Right renal cortex interstitium (tissue), 3 donors: ENCODE measurements around the gene GDNF. TPM values are rescaled to one million over a fixed set of nuclear protein-coding genes. Genes with fewer than 3 reads are reported as not detected.

Experiments
- DNase-seq, 3 donors: peaks; one replicate each; pipeline ENCODE4 v3.0.0-alpha.2; 2013; ENCODE audit warnings: low read depth in 3 of 3, low spot score in 2 of 3
- polyA plus RNA-seq, 3 donors: library from polyadenylated mRNA; unstranded; fragments of 120-200 nt; gene quantifications; one replicate each; pipeline ENCODE4 v1.2.1, GENCODE V29; 2013; ENCODE audit not compliant: insufficient read length in 3 of 3

GDNF gene
- polyA plus RNA-seq, 3 donors = 12.0 to 20.4 (median 12.9) TPM

DNA sequence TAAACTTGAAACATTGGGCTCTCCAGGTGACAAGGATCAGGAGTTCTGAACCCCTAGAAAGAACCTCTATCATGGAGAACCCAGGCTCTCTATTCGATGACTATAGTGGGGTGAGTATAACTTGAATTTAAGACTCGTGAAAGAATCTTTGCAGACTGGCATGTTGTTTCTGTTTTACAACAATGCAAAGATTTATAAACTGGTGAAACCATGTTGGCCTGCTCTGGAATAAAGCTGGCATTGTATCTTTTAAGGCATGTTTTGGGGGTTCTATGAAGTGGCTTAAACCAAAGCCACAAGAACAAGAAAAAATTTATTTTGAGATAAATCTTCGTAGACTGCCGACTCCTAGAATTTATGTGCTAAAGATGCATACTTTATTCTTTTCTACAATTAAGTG lies 9.8 kb upstream of the GDNF start:
- no peak for DNase-seq

DNA sequence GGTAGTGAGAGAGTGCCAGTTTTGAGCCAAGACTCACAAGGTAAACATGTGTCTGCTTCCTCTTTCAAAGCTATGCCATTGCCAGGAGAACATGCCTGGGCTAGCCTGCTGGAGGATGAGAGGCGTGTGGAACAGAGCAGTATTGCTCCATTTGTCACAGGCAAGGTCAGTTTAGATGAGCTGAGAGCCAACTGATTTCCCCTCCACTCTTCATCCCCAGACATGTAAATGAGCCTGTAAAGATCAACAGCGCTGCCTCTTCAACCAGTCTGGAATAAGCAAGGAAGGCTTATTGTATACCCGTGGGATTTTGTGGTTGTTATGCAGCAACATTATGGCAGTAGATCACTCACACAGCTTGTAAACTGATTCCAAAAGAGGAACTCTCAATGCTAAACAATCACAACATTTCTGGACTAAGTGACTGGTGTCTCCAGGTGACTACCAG lies 8.2 kb upstream of the GDNF start:
- DNase-seq = no peak

DNA sequence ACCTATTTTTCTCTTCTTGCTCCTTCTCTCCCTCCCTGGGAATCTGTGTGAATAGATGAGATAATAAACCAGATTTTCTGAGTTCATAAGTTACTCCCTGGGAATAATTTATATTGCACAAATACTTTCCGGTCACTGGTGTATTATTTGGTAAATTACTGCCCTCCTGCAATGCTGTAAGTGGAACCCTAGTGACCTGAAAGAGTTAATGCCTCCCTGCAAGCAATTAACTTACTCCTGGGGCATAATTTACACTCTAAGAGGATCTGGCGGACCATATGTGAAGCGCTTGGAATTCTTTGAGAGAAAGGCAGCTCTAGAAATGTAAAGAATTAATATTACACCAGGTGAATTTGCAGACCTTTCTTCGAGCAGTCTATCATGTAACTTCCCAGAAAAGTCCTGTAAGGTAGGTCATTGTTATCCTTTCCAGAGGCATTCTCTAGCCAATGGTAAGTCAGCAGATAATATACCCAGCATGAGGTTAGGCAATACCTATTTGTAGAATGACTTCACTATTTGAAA lies 7.0 kb upstream of the GDNF start:
- no peak for DNase-seq

DNA sequence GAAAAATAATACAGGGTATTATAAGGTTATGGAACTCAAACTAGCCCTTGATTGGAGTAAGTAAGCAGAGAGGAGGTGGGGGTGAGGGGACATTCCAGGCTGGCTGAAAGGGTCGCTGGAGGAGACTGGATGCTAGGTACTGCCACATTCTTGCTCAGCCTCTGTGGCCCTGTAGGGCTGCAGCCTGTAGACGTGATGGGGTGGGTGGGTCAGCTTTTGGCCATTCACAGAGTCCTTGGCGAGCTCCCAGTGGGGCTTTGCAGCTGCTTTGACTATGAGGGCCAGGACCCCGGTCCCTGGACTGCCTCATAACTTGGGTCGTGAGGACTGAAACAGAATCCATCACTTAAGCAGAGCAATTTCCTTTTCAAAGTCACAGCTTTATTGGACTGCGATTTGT lies 4.2 kb upstream of the GDNF start:
- DNase-seq = no peak

DNA sequence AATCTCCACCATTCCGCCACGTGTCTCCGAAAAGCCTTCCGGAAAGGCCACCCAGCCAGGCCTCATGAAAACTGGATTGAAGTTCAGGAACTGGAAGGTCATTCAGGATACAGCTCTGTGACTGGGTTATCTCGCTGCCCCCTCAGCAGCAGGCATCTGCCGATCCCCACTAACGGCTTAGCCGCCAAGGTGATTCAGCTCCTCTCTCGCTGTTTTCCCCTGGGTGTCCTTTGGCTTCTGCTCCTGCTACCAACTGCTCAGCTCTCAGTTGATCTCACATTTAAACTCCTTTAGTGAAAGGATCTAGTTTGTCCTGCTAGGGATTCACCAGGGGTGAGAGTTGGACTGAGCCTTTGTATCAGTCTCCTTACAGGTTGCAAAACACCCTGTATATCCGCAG lies 2.2 kb upstream of the GDNF start:
- DNase-seq = no peak

DNA sequence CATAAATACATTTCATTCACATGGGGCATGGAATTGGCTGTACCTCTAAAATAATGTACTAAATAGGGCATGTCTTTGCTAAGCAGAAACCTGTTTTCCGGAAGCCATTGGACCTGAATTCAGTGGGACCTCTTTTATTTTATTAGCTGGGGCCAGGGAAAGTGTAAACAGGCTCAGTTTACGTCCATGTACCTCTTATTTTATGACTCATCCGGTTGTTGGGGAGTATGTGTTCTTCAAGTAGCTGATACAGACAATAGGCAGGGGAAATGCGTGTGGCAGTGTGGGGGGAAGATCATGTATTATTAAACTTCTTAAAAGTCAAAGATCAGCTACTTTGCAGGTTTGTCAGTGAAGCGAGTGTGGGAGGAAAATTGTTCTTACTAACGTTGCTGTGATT lies 1.4 kb upstream of the GDNF start:
- DNase-seq = no peak

DNA sequence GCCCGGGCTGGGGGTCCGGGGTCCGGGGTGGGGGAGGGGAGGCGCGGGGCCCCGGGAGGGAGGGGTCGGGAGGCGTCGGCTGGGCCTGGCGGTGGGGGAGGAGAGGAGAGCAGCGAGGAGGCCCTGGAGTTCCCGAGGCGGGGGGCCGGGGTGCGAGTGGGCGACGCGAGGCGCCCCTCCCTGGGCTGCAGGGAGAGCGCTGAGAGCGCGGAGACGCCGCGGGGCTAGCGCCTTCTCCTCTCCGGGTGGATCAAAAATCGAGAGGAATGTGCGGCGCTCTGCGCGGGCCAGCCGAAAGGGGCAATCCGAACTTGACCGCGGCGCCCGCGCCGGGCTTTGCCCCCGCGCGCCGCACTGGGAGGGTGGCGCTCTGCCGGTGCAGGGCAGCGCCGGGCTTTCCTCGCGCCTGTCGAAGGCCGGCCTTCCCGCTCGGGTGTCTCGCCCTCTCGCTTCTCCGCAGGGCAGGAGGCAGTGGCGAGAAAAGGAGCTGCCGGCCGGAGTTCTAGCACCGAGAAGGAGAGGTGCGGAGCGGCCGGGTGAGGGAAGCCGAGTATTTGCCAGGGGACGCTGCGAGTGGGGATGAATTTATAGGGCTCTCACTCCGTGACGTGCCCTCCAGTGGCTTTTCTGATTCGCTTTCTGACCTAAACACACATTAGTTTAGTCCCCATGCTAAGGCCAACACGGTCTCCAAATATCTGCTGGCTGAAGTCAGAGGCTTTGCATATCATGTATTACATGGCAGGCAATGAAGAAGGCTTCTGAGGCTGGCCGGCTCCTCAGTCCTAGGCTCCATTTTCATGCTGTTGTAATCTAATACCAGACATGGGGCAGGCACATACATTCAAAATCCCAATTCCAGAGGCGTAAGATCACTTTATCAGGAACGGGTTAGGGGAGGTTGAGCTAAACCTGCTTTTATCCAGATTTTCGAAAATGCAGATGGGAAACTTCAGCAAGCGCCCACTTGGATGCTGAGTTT lies 503 bp upstream of the GDNF start:
- DNase-seq = no peak

DNA sequence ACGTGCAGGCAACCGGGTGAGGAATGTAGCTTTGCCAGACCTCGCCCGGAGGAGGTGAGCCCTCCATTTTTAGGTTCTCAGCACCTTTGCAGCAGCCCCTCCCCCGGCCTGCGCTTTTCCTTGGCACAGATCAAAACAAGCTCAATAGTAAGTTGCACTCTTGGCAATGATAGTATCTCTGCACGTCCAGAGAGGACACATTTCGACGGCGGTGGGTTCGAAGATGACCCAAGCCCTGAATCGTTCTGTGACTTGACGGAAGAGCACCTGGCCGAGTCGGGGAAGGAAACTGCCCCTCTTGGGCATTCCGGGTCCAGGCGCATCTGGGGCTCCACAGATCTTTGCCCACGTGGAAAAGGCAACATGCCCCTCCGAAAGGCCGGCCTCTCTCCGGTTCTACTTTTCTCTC lies 904 bp downstream of the GDNF start:
- no peak for DNase-seq

DNA sequence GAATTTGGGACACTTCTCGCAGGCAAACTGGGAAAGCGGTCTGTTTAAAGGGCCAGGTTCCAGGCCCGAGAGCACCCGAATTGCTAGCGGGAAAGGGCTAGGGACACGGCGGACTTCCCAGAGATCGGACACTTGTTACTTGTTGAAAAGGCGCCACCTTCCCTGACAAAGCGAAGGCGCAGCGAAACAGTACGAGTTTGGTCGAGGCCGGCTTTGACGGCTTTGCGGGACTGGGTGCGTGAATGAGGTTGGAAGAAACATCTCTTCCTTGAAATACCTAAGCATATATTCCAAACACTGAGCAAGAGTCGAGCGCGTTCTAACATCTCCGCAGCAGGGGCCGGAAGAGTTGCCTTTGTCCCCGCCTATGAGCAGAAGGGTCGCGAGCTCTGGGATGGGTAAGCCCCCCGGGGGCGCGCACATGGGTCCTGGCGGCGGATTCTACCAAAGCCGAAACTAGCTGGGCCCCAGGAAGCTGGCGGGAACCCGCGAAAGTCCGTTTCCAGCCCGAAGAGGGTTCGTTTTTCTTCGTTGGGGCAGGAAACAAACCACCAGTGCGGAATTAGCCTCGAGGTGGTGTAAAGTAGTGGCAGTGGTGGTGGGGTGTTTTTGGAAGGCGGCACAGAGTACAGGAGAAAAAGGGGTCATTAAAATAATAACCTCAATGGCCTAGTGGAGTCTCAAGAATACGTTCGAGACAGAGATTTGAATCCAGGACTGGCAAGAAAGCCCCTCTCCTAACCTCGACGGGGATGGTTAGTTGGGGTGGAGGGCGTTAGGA lies 1.5 kb downstream of the GDNF start:
- no peak for DNase-seq

DNA sequence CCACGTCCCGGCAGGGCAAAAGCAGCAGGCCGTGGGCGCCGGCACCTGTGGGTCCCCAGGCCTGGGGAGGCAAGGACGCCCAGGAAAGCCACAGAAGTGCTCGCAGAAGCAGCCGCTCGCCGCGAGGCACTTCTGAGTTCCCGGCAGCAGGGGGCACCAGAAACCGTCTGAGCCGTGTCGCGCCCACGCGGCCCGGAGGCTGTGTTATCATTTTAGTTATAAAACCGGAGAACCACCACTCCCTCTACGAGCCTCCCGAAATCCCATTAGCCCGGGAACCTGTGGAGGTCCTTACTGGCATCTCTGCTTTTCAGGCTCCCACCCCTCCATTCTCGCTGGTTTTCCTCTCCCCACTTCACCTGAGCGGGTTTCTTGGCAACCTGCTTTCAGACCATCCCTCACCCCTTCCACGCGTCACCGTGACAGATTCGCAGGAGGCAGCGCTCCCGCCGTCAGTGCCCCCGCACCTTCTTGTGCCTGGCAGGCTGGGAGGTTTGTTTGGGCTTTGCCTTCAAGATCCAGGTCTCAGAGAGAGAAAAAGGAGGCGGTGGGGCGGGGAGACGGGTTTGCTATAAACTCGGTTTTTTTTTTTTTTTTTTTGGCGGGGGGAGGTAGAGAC lies 2.3 kb downstream of the GDNF start:
- no peak for DNase-seq

DNA sequence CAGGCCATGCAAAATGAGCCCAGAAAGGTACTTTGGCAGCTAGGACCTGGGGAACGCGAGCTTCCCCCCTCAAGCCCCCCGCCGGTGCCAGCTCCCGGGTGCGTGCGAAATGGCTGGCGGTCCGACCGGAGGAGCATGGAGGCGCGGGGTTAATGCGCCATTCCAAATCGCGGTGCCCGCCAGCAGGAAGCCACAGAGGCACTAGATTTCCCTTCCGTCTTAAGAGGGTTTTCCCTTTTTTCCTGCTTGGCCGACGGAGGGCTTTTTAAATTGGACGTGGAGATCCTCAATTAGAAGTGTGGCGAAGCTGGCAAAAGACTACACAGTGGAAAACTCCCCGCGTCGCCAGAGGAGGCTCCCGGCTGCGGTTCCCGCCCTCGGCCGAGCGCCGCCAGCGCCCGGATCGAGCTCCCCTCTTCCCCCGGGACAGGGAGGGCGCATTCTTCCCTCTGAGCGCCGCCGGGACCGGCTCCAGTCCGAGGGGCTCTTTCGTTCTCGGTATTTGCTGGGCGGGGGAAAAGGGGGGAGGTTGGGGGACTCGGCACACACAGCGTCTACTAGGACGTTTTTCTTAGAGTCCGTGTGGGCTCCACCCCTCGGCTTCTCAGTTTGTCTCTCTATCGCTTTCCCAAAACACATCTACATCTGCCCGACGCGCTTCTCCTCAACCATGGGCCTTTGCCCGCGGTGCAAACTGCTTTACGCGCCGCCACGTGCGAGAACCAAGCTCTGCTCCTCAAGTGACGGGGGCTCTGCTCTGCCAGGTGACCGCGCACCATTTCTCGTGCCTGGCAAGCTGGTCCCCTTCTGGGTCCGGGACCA lies 3.0 kb downstream of the GDNF start:
- no peak for DNase-seq

DNA sequence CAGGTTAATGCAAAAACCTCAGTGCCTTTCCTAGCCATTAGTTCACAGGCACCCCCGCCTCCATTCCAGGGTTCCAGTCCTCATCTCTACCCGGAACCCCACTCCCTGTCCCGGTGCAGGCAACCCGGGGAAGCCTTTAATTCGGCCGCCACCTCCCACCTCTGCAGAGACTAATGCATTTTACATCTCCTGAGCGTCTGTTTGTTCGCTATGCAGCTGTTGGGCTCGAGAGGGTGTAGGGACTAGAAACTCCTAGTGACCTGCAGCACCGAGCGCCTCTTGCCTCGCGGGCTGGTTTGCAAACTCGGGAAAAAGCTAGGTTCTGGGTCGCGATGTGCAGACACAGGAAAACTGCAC lies 3.6 kb downstream of the GDNF start:
- no peak for DNase-seq

DNA sequence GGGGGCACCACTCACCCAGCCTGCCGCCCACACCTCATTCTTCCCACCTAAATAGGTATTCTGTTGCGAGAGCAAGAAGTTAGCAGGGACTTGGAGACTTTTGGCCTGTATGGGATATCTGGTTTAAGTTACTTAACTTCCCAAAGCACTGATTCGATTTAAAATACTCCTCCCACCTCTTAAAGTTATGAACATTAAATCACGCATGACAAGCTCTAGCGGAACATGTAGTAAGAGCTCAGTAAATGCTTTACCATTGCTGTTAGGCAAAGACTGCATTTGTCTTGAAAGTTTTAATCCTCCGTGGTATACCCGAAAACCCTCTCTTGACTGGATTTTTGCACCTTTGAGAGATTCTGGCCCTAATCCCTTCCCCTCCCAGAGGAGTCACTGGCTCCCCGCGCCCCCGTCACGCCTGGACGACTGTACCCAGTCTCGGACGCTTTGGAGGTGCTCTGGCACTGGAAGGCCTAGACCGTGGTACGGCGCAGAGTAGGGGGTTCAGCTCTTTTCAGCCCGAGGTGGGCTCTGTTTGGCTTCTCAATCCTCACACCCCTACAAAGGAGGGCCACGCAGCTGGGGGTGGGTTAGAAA lies 4.4 kb downstream of the GDNF start:
- no peak for DNase-seq

DNA sequence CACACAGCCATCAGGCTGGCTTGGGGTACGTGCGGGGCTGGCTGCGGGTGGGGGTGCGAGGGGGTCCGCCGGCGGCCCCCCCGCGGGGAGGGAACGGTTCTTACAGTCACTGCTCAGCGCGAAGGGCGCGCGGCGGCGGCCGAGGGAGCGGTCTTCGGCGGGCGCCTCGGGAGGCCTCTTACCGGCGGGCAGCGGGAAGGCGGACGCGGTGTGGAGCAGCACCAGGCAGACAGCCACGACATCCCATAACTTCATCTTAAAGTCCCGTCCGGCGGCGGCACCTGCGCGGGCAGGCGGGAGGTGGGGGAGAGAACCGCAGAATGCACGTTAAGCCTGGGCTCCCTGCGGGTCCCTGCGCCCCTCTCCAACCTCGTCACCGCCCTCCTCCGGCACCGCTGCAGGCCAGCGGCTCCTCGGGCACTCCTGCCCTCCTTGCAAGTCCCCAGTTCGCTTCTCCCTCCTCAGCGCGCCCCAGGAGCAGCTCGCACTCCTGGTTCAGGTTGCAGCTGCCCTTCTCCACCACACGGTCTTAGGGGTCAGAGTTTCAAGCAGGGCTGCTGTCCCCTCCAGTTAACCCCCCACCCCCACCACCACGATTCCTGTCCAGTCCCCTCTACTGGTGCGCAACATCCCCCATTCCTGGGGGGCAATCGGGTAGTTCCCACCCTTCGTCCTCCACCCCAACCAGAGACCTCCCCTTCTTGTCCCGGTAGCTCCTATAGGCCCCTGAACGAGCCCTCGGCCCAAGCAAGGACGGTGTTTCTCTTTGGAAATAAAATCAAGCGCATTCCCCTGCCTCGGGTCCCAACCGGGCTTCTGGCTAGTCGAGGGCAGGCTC lies 5.1 kb downstream of the GDNF start:
- no peak for DNase-seq

DNA sequence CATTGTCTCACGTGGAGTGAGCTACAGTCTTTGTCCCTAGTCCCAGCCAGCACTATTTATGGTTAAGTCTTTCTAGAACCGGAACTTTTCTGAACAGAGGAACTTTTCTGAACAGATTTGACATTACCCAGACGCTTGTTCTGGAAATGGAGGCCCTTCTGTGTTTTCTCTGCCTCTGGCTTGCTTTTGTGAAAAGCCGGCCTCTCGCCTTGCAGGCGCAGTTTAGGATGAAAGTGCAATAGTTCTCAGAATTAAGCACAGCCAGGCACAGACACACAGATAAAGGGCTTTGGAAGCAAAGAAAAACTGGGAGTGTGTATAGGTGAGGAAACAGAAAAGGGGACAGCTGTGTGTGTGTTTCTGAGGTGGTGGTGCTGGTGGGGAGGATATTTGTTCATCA lies 5.9 kb downstream of the GDNF start:
- DNase-seq = no peak

DNA sequence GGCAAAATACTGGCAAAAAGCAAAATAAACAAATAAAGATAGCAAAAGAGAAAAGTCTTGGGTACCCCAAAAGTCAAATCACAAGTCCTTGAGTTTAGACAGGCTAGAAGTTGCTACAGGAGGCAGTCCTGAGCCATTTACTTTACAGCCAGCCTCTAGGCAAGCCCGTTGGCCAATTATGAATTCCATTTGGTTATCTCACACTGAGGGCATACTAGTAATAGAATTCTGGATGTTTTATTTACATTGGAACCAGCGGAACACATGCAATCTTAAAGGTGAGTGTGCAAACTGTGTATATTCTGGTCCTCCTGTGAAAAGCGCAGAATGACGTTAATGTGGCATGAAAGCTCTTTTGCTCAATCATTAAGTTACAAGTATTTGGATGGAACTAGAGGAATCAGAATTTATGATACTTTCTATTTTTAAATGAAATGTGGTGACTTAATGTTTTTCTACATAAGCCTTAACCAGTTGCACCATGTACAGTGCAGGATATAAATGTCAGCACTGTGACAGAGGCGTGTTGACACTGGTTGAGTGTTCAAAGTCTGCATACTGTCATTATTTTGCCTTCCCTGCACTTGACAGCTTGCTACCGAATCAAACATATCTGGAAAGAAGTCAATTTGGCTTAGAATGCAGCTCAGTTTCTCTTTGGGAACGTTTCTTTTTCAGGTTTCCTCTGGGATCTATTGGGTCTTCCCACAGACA lies 7.9 kb downstream of the GDNF start:
- DNase-seq = no peak

DNA sequence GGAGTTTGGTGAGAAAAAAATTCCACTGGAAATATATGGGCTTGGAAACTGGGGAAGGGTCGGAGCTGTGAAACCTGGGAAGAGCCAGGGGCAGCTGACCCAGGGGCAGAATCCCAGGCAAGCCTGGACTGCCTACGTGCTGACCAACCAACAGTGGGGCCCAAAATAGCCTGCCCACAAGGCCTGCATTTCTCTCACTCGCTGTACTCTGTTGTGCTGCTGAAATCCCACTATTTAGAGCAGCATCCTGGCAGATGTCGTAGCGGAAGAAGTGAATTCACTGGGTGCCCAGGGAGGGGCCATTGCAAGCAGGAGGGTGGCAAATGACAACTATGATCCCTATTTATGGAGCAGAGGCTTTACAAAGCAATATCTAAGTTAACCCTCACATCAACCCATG lies 9.5 kb downstream of the GDNF start:
- DNase-seq = no peak

DNA sequence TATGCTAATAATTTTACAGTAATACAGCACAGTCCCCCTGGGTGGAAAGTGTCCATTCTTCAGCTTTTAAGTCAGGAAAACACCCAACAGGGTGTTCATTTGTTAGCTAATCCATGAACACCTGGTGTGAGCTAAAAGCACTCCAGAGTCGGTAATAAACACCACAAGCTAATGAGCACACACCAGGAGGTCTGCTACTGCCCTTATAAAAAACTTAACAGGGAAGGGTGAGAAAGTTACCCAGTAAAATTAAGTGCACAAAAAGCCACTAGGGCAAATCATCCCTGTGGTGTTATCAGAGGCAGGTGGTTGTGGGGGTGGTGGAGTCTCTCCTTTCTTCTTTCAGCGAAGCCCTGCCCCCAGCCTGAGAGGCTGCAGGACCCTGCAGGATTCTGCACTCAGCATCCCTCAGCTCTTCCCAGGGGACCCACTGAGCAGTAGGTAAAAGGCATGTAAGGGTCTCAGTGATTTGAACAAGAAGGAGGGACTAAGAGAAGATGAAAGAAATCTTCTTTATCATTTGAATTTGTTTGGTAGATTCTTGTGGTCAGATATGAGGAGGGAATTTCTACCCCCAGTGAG lies 14.4 kb downstream of the GDNF start:
- DNase-seq = no peak
